ENCODE measurements around the gene POU6F2. TPM values are rescaled to one million over a fixed set of nuclear protein-coding genes. Genes with fewer than 3 reads are reported as not detected.

POU6F2 gene
- total and polyA plus RNA-seq, 9 of the 15 experiments (the other 6 are each of a cell fraction or from before 2014, with no cell fraction given), result 0.29 to 1.5 (median 0.96) TPM

DNA sequence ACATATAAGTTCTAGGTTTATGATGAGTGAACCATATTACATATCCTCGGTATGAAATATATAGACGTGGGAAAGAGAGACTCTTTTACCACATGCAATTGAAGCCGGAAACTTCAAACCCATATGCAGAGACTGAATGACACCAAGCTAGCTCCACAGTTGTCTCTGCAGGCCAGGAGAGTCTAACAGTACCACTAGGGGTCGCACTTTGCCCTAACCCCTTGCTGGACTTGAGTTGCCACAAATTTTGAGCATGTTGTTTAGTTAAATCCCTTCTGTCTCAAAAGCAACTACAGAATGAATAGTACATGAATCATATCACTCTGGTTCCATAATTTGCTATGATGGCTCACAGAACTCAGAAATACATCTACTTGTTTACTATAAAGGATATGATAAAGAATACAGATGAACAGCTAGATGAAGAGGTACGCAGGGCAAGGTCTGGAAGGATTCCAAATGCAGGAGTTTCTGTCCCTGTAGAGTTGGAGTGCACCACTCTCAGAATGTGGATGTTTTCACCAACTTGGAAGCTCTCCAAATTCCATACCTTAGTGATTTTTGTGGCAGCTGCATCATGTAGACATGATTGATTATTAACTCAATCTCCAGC lies 476.1 kb downstream of the POU6F2 start (continued):
- TF ChIP-seq, protein P1, sequence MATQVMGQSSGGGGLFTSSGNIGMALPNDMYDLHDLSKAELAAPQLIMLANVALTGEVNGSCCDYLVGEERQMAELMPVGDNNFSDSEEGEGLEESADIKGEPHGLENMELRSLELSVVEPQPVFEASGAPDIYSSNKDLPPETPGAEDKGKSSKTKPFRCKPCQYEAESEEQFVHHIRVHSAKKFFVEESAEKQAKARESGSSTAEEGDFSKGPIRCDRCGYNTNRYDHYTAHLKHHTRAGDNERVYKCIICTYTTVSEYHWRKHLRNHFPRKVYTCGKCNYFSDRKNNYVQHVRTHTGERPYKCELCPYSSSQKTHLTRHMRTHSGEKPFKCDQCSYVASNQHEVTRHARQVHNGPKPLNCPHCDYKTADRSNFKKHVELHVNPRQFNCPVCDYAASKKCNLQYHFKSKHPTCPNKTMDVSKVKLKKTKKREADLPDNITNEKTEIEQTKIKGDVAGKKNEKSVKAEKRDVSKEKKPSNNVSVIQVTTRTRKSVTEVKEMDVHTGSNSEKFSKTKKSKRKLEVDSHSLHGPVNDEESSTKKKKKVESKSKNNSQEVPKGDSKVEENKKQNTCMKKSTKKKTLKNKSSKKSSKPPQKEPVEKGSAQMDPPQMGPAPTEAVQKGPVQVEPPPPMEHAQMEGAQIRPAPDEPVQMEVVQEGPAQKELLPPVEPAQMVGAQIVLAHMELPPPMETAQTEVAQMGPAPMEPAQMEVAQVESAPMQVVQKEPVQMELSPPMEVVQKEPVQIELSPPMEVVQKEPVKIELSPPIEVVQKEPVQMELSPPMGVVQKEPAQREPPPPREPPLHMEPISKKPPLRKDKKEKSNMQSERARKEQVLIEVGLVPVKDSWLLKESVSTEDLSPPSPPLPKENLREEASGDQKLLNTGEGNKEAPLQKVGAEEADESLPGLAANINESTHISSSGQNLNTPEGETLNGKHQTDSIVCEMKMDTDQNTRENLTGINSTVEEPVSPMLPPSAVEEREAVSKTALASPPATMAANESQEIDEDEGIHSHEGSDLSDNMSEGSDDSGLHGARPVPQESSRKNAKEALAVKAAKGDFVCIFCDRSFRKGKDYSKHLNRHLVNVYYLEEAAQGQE (IDR thresholded peaks at IDR 0.05; ENCODE audit: borderline replicate concordance), result peak; percentile 40; the same call in 1 of the 2 replicates
- TF ChIP-seq, protein P1 (CRISPR knock-in tag; IDR thresholded peaks at IDR 0.05; ENCODE audit: low read depth), result no peak
- TF ChIP-seq, protein P2, sequence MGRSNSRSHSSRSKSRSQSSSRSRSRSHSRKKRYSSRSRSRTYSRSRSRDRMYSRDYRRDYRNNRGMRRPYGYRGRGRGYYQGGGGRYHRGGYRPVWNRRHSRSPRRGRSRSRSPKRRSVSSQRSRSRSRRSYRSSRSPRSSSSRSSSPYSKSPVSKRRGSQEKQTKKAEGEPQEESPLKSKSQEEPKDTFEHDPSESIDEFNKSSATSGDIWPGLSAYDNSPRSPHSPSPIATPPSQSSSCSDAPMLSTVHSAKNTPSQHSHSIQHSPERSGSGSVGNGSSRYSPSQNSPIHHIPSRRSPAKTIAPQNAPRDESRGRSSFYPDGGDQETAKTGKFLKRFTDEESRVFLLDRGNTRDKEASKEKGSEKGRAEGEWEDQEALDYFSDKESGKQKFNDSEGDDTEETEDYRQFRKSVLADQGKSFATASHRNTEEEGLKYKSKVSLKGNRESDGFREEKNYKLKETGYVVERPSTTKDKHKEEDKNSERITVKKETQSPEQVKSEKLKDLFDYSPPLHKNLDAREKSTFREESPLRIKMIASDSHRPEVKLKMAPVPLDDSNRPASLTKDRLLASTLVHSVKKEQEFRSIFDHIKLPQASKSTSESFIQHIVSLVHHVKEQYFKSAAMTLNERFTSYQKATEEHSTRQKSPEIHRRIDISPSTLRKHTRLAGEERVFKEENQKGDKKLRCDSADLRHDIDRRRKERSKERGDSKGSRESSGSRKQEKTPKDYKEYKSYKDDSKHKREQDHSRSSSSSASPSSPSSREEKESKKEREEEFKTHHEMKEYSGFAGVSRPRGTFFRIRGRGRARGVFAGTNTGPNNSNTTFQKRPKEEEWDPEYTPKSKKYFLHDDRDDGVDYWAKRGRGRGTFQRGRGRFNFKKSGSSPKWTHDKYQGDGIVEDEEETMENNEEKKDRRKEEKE (IDR thresholded peaks at IDR 0.05; ENCODE audit: borderline replicate concordance in 1 of 2, control insufficient read depth in 1 of 2, low read depth in 2 of 2, low read length in 1 of 2), result no peak
- no peak for TF ChIP-seq U2AF2 (optimal IDR thresholded peaks at IDR 0.05; ENCODE audit: low read depth, low read length)
- peak; percentile 43 to 67 for TF ChIP-seq RAD21 (CRISPR knock-in tag; conservative IDR thresholded peaks at IDR 0.05 in 1 of 2, IDR thresholded peaks at IDR 0.05 in 1 of 2)
- TF ChIP-seq, protein P3, sequence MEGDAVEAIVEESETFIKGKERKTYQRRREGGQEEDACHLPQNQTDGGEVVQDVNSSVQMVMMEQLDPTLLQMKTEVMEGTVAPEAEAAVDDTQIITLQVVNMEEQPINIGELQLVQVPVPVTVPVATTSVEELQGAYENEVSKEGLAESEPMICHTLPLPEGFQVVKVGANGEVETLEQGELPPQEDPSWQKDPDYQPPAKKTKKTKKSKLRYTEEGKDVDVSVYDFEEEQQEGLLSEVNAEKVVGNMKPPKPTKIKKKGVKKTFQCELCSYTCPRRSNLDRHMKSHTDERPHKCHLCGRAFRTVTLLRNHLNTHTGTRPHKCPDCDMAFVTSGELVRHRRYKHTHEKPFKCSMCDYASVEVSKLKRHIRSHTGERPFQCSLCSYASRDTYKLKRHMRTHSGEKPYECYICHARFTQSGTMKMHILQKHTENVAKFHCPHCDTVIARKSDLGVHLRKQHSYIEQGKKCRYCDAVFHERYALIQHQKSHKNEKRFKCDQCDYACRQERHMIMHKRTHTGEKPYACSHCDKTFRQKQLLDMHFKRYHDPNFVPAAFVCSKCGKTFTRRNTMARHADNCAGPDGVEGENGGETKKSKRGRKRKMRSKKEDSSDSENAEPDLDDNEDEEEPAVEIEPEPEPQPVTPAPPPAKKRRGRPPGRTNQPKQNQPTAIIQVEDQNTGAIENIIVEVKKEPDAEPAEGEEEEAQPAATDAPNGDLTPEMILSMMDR (IDR thresholded peaks at IDR 0.05 in 2 of 3, conservative IDR thresholded peaks at IDR 0.05 in 1 of 3; ENCODE audit: insufficient read depth in 2 of 3, low read depth in 1 of 3, low read length in 3 of 3), result peak; percentile 76 to 85 (median 80)
